K562 (cell line): ENCODE results near the gene TBX1. TPM values are rescaled to one million over a fixed set of nuclear protein-coding genes. Genes with fewer than 3 reads are reported as not detected.

Experiments
- BRCA1 ChIP-seq, 2 experiments: fragments of 450-650 bp in 1 of 2; sonication (generic) in 1 of 2; formaldehyde crosslinking in 1 of 2; IDR thresholded peaks; 2 replicates each; pipeline versions ENCODE4 v1.5.0 to v1.6.1; 2017 to 2020; ENCODE audit warnings: mild to moderate bottlenecking in 1 of 2, missing genetic modification reagents in 1 of 2
- CCAR2 ChIP-seq: fragments of 200-400 bp; formaldehyde crosslinking; IDR thresholded peaks from 2 replicates; pipeline ENCODE4 v1.6.1; 2017; ENCODE audit warnings: mild to moderate bottlenecking, low read depth, low read length
- CHCHD3 ChIP-seq: fragments of 250-450 bp; sonication (Bioruptor Pico); IDR thresholded peaks from 2 replicates; pipeline ENCODE4 v2.1.2; 2022; ENCODE audit warnings: mild to moderate bottlenecking
- DPF2 ChIP-seq: fragments of 450-650 bp; IDR thresholded peaks from 2 replicates; pipeline ENCODE4 v1.6.1; 2016
- ELF2 ChIP-seq: fragments of 250-450 bp; sonication (Bioruptor Pico); IDR thresholded peaks from 2 replicates; pipeline ENCODE4 v1.5.0; 2021; ENCODE audit warnings: mild to moderate bottlenecking
- HIVEP1 ChIP-seq: fragments of 250-450 bp; sonication (Bioruptor Pico); IDR thresholded peaks from 2 replicates; pipeline ENCODE4 v1.4.0; 2020; ENCODE audit warnings: mild to moderate bottlenecking
- HNRNPL ChIP-seq: fragments of 200-400 bp; formaldehyde crosslinking; IDR thresholded peaks from 2 replicates; pipeline ENCODE4 v1.6.1; 2017; ENCODE audit warnings: low read depth, mild to moderate bottlenecking, low read length
- LARP7 ChIP-seq: fragments of 450-650 bp; IDR thresholded peaks from 2 replicates; pipeline ENCODE4 v1.6.1; 2016
- MAFF ChIP-seq: IDR thresholded peaks from 2 replicates; pipeline ENCODE4 v1.6.1; 2012; ENCODE audit warnings: low read length, improper control_type of control experiment
- NCOA4 ChIP-seq: fragments of 450-650 bp; IDR thresholded peaks from 2 replicates; pipeline ENCODE4 v1.6.1; 2018; ENCODE audit warnings: mild to moderate bottlenecking; ENCODE audit not compliant: partially characterized antibody
- PCBP2 ChIP-seq: fragments of 200-400 bp; formaldehyde crosslinking; IDR thresholded peaks from 2 replicates; pipeline ENCODE4 v1.6.1; 2018; ENCODE audit warnings: low read length, low read depth, mild to moderate bottlenecking, moderate library complexity; ENCODE audit not compliant: poor library complexity, severe bottlenecking
- POU5F1 ChIP-seq: fragments of 150-350 bp; IDR thresholded peaks from 2 replicates; pipeline ENCODE4 v1.6.1; 2014; ENCODE audit warnings: borderline replicate concordance, low read length, low read depth, mild to moderate bottlenecking; ENCODE audit not compliant: partially characterized antibody
- SMAD3 ChIP-seq: fragments of 450-650 bp; formaldehyde crosslinking; conservative IDR thresholded peaks from 2 replicates; pipeline ENCODE4 v1.4.0; 2020; ENCODE audit warnings: mild to moderate bottlenecking
- SMARCA4 ChIP-seq: fragments of 450-650 bp; IDR thresholded peaks from 2 replicates; pipeline ENCODE4 v1.6.1; 2016
- SUPT5H ChIP-seq: fragments of 450-650 bp; IDR thresholded peaks from 2 replicates; pipeline ENCODE4 v1.6.1; 2016
- polyA plus RNA-seq, 8 experiments: library from polyadenylated mRNA; depleted of rRNA in 4 of 8; stranded (reverse) in 5 of 8; unstranded in 3 of 8; fragments of >200 nt; fragmentation: Nextera tagmentation in 2 of 8; fragmentation: Illumina TruSeq in 1 of 8; extraction: Ambion mirVana in 2 of 8; extraction: Trizol in 1 of 8; gene quantifications; 2 replicates each; pipeline versions ENCODE4 v1.2.1 to v1.2.3, GENCODE V29; 2011 to 2014; ENCODE audit warnings: inconsistent platforms in 1 of 8, missing spikeins in 1 of 8
- total RNA-seq, 7 experiments: library from RNA; depleted of rRNA in 6 of 7; stranded (reverse); fragments of >200 nt in 6 of 7; fragmentation: Illumina TruSeq in 2 of 7; extraction: Trizol in 2 of 7; gene quantifications; 2 replicates each; pipeline versions ENCODE4 v1.2.1 to v1.2.3, GENCODE V29; 2011 to 2021; ENCODE audit warnings: low replicate concordance in 1 of 7
- TF ChIP-seq, protein P1 (sequence below), 2 experiments: IDR thresholded peaks in 1 of 2; conservative IDR thresholded peaks in 1 of 2; 2 replicates each; pipeline ENCODE4 v1.6.1; 2016; ENCODE audit warnings: low read depth in 2 of 2, mild to moderate bottlenecking in 1 of 2, missing compliant biosample characterization in 1 of 2, missing genetic modification characterization in 1 of 2, moderate library complexity in 1 of 2
- TF ChIP-seq, protein P2 (sequence below), 2 experiments: fragments of 250-450 bp in 1 of 2; fragments of 450-650 bp in 1 of 2; sonication (Bioruptor Pico) in 1 of 2; IDR thresholded peaks; 2 replicates each; pipeline versions ENCODE4 v1.6.1 to v1.8.0; 2016 to 2021; ENCODE audit warnings: mild to moderate bottlenecking in 2 of 2, moderate library complexity in 2 of 2, missing compliant biosample characterization in 1 of 2, missing genetic modification characterization in 1 of 2
- TF ChIP-seq, protein P3 (sequence below): sonication (generic); formaldehyde crosslinking; IDR thresholded peaks from 2 replicates; pipeline ENCODE4 v1.8.0; 2022; ENCODE audit warnings: missing genetic modification reagents, mild to moderate bottlenecking, borderline replicate concordance
- TF ChIP-seq, protein P4 (sequence below): fragments of 450-650 bp; IDR thresholded peaks from 2 replicates; pipeline ENCODE4 v1.6.1; 2018; ENCODE audit not compliant: partially characterized antibody

The TBX1 gene
- total and polyA plus RNA-seq, 9 of the 15 experiments (the other 6 are each of a cell fraction or from before 2014, with no cell fraction given): 0.07 to 35.0 (median 3.9) TPM

DNA sequence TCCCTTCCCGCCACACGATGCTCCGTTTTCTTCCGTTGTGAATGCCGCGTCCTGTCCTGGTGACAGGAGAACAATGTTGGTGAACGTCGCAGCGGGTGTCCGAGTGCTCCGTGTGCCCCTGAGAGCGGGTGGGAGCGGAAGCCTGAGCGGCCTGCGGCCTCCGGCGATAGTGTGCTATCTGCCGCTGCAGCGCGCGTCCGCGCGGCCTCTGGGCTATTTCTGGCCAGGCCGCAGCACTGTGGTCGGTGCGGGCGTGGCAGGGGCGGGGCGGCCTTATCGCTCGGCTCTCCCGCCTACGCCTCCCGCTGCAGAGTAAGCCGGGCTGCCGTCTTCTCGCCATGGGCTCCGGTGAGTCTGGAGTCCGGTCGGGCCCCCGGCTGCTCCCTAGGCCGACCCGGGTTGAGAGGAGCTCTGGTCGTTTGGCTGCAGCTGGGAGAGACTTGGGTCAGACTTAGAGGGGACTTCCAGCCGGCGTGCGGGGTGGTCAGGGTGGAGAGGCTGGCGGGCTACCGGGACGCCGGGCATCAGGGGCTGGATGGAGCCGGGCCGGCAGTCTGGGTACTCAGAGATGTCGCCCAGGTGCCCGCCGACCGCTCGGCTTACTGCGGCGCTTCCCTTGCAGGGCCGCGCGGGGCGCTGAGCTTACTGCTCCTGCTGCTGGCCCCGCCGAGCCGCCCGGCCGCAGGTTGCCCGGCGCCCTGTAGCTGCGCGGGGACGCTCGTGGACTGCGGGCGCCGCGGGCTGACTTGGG lies 37.2 kb upstream of the TBX1 start, which contains the start of gene GP1BB (continued):
- no peak for TF ChIP-seq BRCA1 (IDR thresholded peaks at IDR 0.05)
- TF ChIP-seq BRCA1 (CRISPR knock-in tag; IDR thresholded peaks at IDR 0.05): no peak
- TF ChIP-seq, protein P1, sequence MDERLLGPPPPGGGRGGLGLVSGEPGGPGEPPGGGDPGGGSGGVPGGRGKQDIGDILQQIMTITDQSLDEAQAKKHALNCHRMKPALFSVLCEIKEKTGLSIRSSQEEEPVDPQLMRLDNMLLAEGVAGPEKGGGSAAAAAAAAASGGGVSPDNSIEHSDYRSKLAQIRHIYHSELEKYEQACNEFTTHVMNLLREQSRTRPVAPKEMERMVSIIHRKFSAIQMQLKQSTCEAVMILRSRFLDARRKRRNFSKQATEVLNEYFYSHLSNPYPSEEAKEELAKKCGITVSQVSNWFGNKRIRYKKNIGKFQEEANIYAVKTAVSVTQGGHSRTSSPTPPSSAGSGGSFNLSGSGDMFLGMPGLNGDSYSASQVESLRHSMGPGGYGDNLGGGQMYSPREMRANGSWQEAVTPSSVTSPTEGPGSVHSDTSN (CRISPR knock-in tag; IDR thresholded peaks at IDR 0.05; ENCODE audit: low read depth): no peak
- TF ChIP-seq, protein P1 (tag; conservative IDR thresholded peaks at IDR 0.05; ENCODE audit: low read depth): no peak
- TF ChIP-seq, protein P2, sequence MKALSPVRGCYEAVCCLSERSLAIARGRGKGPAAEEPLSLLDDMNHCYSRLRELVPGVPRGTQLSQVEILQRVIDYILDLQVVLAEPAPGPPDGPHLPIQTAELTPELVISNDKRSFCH (CRISPR knock-in tag; IDR thresholded peaks at IDR 0.05): no peak
- TF ChIP-seq, protein P2 (tag; IDR thresholded peaks at IDR 0.05): no peak
- no peak for TF ChIP-seq NCOA4
- no peak for TF ChIP-seq HIVEP1 (CRISPR knock-in tag)
- TF ChIP-seq PCBP2: no peak
- peak; percentile 94; the same call in 1 of the 2 replicates for TF ChIP-seq CHCHD3 (CRISPR knock-in tag)
- no peak for TF ChIP-seq ELF2
- TF ChIP-seq MAFF: no peak; the same call in 1 of the 2 replicates
- TF ChIP-seq LARP7: peak; percentile 83
- TF ChIP-seq DPF2: no peak
- TF ChIP-seq HNRNPL: peak; percentile 99
- TF ChIP-seq, protein P3, sequence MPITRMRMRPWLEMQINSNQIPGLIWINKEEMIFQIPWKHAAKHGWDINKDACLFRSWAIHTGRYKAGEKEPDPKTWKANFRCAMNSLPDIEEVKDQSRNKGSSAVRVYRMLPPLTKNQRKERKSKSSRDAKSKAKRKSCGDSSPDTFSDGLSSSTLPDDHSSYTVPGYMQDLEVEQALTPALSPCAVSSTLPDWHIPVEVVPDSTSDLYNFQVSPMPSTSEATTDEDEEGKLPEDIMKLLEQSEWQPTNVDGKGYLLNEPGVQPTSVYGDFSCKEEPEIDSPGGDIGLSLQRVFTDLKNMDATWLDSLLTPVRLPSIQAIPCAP (CRISPR knock-in tag): no peak
- TF ChIP-seq SMAD3 (CRISPR knock-in tag): no peak
- no peak for TF ChIP-seq CCAR2
- no peak for TF ChIP-seq SMARCA4
- peak; percentile 99 for TF ChIP-seq SUPT5H
- peak; percentile 97 for TF ChIP-seq POU5F1
- TF ChIP-seq, protein P4, sequence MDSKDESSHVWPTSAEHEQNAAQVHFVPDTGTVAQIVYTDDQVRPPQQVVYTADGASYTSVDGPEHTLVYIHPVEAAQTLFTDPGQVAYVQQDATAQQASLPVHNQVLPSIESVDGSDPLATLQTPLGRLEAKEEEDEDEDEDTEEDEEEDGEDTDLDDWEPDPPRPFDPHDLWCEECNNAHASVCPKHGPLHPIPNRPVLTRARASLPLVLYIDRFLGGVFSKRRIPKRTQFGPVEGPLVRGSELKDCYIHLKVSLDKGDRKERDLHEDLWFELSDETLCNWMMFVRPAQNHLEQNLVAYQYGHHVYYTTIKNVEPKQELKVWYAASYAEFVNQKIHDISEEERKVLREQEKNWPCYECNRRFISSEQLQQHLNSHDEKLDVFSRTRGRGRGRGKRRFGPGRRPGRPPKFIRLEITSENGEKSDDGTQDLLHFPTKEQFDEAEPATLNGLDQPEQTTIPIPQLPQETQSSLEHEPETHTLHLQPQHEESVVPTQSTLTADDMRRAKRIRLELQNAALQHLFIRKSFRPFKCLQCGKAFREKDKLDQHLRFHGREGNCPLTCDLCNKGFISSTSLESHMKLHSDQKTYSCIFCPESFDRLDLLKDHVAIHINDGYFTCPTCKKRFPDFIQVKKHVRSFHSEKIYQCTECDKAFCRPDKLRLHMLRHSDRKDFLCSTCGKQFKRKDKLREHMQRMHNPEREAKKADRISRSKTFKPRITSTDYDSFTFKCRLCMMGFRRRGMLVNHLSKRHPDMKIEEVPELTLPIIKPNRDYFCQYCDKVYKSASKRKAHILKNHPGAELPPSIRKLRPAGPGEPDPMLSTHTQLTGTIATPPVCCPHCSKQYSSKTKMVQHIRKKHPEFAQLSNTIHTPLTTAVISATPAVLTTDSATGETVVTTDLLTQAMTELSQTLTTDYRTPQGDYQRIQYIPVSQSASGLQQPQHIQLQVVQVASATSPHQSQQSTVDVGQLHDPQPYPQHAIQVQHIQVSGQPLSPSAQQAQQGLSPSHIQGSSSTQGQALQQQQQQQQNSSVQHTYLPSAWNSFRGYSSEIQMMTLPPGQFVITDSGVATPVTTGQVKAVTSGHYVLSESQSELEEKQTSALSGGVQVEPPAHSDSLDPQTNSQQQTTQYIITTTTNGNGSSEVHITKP: peak; percentile 78
